ENCODE measurements around the gene MED12L. TPM values are rescaled to one million over a fixed set of nuclear protein-coding genes. Genes with fewer than 3 reads are reported as not detected.

The MED12L gene
- total and polyA plus RNA-seq, 10 of the 15 experiments (the other 5 are each of a cell fraction or from before 2014, with no cell fraction given), result 0.01 to 0.06 (median 0.03) TPM; not detected in 2

GRCh38 chr3:151346292-151346691, 260.8 kb downstream of the MED12L start:
- H3K4me3 ChIP-seq, result no peak overlapping the region
- BruUV-seq (replicated peaks), result no TSS peak
- H2AFZ ChIP-seq (ENCODE audit: control insufficient read depth, low read depth, low read length), result no peak overlapping the region
- WGBS (ENCODE audit: insufficient coverage, insufficient replicate concordance, low lambda C conversion rate, missing lambda C conversion rate), result 60% methylated on average over 3 of the region's 3 CpGs
- peaks cover 4% of the 10 kb centered on the region; the same call in 1 of the 2 replicates for H3K4me1 ChIP-seq (ENCODE audit: control insufficient read depth, insufficient read depth, low read length)
- SMC1A ChIA-PET (ENCODE audit: uncharacterized antibody, unreplicated experiment), result interaction anchor here (1.3 kb wide), 1 partner anchor 22 kb away, joined by 4 read pairs; no protein-coding TSS in a partner anchor
- intact Hi-C loops (cut with micrococcal nuclease; ENCODE audit: unreplicated experiment) (no loop called here), in situ Hi-C loops (cut with MboI) (no loop called here)
- no peaks in the 10 kb centered on the region for H3K79me2 ChIP-seq (ENCODE audit: control insufficient read depth, insufficient read depth, low read length)
- POLR2A ChIA-PET, result interaction anchor here (0.5 kb wide), 1 partner anchor 22 kb away, joined by 3 read pairs; no protein-coding TSS in a partner anchor
- no peaks in the 10 kb centered on the region for H3K36me3 ChIP-seq (ENCODE audit: control insufficient read depth in 2 of 2, insufficient read depth in 2 of 2, low read length in 1 of 2)
- FAIRE-seq (no peak), DNase-seq (ENCODE audit: low read depth, low spot score) (no peak), ATAC-seq (no peak)
- H3K27me3 ChIP-seq (replicated peaks in 1 of 2; ENCODE audit: control insufficient read depth in 2 of 2, insufficient read depth in 2 of 2, low read length in 1 of 2), result no peaks in the 10 kb centered on the region
- no peak overlapping the region for H3K4me2 ChIP-seq (ENCODE audit: control insufficient read depth, insufficient read depth)
- H4K20me1 ChIP-seq (ENCODE audit: control insufficient read depth, insufficient read depth), result no peaks in the 10 kb centered on the region
- no peak overlapping the region for H3K27ac ChIP-seq (ENCODE audit: control insufficient read depth, insufficient read depth)
- RAD21 ChIA-PET (ENCODE audit: unreplicated experiment), result interaction anchor here (1.4 kb wide), 1 partner anchor 11 kb away, joined by 3 read pairs; no protein-coding TSS in a partner anchor
- TF ChIP-seq TCF12 (IDR thresholded peaks at IDR 0.05; ENCODE audit: low read depth, low read length) (no peak), PKNOX1 (IDR thresholded peaks at IDR 0.05) (no peak), NR2C1 (IDR thresholded peaks at IDR 0.05) (no peak), EP300 (IDR thresholded peaks at IDR 0.05; ENCODE audit: borderline replicate concordance in 1 of 2, control insufficient read depth in 1 of 2, low read depth in 2 of 2, low read length in 2 of 2) (no peak), HDAC2 (IDR thresholded peaks at IDR 0.05) (no peak), CBX5 (IDR thresholded peaks at IDR 0.05; ENCODE audit: low read depth) (no peak), MLLT1 (IDR thresholded peaks at IDR 0.05) (no peak), KLF5 (IDR thresholded peaks at IDR 0.05; ENCODE audit: partially characterized antibody) (no peak), SREBF2 (IDR thresholded peaks at IDR 0.05; ENCODE audit: low read length) (no peak), LARP7 (IDR thresholded peaks at IDR 0.05) (no peak), SREBF1 (IDR thresholded peaks at IDR 0.05; ENCODE audit: low read length) (no peak), SMAD5 (IDR thresholded peaks at IDR 0.05; ENCODE audit: low read depth) (no peak), ZBTB4 (CRISPR knock-in tag; IDR thresholded peaks at IDR 0.05) (no peak)
- CTCF ChIA-PET, result interaction anchor here (0.6 to 1.0 kb wide), 3 partner anchors 58 to 178 kb away, joined by 3 read pairs; no protein-coding TSS in a partner anchor
- no peaks in the 10 kb centered on the region for H3K9me3 ChIP-seq (replicated peaks; ENCODE audit: control insufficient read depth, insufficient read depth, low read length)
- no peak overlapping the region for H3K9ac ChIP-seq (ENCODE audit: control insufficient read depth, insufficient read depth, low read length)

All from GM12878 (cell line).